Caco-2 (cell line): ENCODE data around the gene DIPK2B. TPM values are rescaled to one million over a fixed set of nuclear protein-coding genes. Genes with fewer than 3 reads are reported as not detected.

Experiments used
- Bru-seq: library from RNA; stranded (reverse); fragments of 400-500 nt; gene quantifications from one replicate; lab custom pipeline; 2021; lab: Mats Ljungman, UMichigan
- BruChase-seq, 2 experiments: library from RNA; stranded (reverse); fragments of 400-500 nt; gene quantifications; one replicate each; lab custom pipeline; 2021; lab: Mats Ljungman, UMichigan
- BruUV-seq: library from RNA; stranded (reverse); fragments of 400-500 nt; replicated peaks from 2 replicates; lab custom pipeline; 2021; lab: Mats Ljungman, UMichigan
- CTCF ChIA-PET: fragments of 300-600 bp; sonication (Branson Sonifier 250); formaldehyde crosslinking; loops from one replicate; lab custom pipeline; 2022; ENCODE audit warnings: antibody characterized with exemption; lab: Charles Lee
- POLR2A ChIA-PET: fragments of 300-600 bp; sonication (Branson Sonifier 250); formaldehyde crosslinking; loops from one replicate; lab custom pipeline; 2022; ENCODE audit warnings: antibody characterized with exemption; lab: Charles Lee
- DNase-seq, 2 experiments: peaks; one replicate each; pipeline versions ENCODE4 v3.0.0 to v3.0.0-alpha.2; 2020 to 2022
- H3K27me3 ChIP-seq: replicated peaks from 2 replicates; pipeline ENCODE4 v1.6.0; 2011; ENCODE audit warnings: low read length; ENCODE audit not compliant: control insufficient read depth, insufficient read depth
- H3K36me3 ChIP-seq: 2 replicates; pipeline ENCODE4 v1.5.1; 2011; ENCODE audit warnings: low read length; ENCODE audit not compliant: control insufficient read depth, insufficient read depth
- H3K4me1 ChIP-seq: fragments of 250-450 bp; sonication (Bioruptor Pico); 2 replicates; pipeline ENCODE4 v1.5.1; 2020; ENCODE audit warnings: mild to moderate bottlenecking
- H3K4me3 ChIP-seq: 2 replicates; pipeline ENCODE4 v1.5.1; 2011; ENCODE audit warnings: low read depth, mild to moderate bottlenecking, control low read depth, low read length
- H3K9me3 ChIP-seq: fragments of 250-450 bp; sonication (Bioruptor Pico); 2 replicates; pipeline ENCODE4 v1.5.1; 2020; ENCODE audit warnings: mild to moderate bottlenecking, moderate library complexity
- H3K27ac Mint-ChIP-seq: one replicate; pipeline ENCODE4 v1.8.0; 2022; ENCODE audit warnings: mixed read lengths; ENCODE audit not compliant: unreplicated experiment
- H3K27me3 Mint-ChIP-seq: one replicate; pipeline ENCODE4 v1.8.0; 2022; ENCODE audit warnings: mixed read lengths; ENCODE audit not compliant: insufficient read depth, unreplicated experiment
- H3K36me3 Mint-ChIP-seq: one replicate; pipeline ENCODE4 v1.8.0; 2022; ENCODE audit warnings: mild to moderate bottlenecking, mixed read lengths; ENCODE audit not compliant: insufficient read depth, unreplicated experiment
- H3K4me1 Mint-ChIP-seq: one replicate; pipeline ENCODE4 v1.8.0; 2022; ENCODE audit warnings: low read depth, mixed read lengths; ENCODE audit not compliant: unreplicated experiment
- H3K4me3 Mint-ChIP-seq: one replicate; pipeline ENCODE4 v1.8.0; 2022; ENCODE audit warnings: mild to moderate bottlenecking, moderate library complexity, mixed read lengths; ENCODE audit not compliant: unreplicated experiment
- H3K9me3 Mint-ChIP-seq: one replicate; pipeline ENCODE4 v1.8.0; 2022; ENCODE audit warnings: mixed read lengths; ENCODE audit not compliant: unreplicated experiment
- intact Hi-C: fragments of 100-400 bp; cut with micrococcal nuclease; formaldehyde crosslinking; loops from one replicate; pipeline ENCODE4 v1.10.0; 2022; ENCODE audit not compliant: unreplicated experiment
- long read RNA-seq: library from polyadenylated mRNA; stranded (forward); transcript quantifications from one replicate; pipeline ENCODE4 v2.0.0, GENCODE V29; 2022
- total RNA-seq: library from RNA; stranded (reverse); gene quantifications from 2 replicates; pipeline ENCODE4 v1.2.3, GENCODE V29; 2022
- TF ChIP-seq, protein P1 (sequence below), 2 experiments: fragments of 200-600 bp in 1 of 2; IDR thresholded peaks; 1 replicate in 1 of 2; 2 replicates in 1 of 2; pipeline versions ENCODE4 v1.5.1 to v1.8.0; 2011 to 2022; ENCODE audit warnings: antibody characterized with exemption in 1 of 2, control low read depth in 1 of 2, inconsistent platforms in 1 of 2, low read depth in 1 of 2, low read length in 1 of 2, mild to moderate bottlenecking in 1 of 2, moderate library complexity in 1 of 2; ENCODE audit not compliant: insufficient read depth in 1 of 2, severe bottlenecking in 1 of 2, unreplicated experiment in 1 of 2

The DIPK2B gene, protein sequence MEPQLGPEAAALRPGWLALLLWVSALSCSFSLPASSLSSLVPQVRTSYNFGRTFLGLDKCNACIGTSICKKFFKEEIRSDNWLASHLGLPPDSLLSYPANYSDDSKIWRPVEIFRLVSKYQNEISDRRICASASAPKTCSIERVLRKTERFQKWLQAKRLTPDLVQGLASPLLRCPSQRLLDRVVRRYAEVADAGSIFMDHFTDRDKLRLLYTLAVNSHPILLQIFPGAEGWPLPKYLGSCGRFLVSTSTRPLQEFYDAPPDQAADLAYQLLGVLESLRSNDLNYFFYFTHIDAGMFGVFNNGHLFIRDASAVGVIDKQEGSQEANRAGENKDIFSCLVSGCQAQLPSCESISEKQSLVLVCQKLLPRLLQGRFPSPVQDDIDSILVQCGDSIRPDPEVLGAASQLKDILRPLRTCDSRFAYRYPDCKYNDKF
- not detected in 2 replicates for total RNA-seq
- Bru-seq, nascent RNA, result not detected
- BruChase-seq, experiment 1, labeled RNA remaining after a 2-hour chase, result not detected
- not detected for BruChase-seq, experiment 2, labeled RNA remaining after a 6-hour chase
- long read RNA-seq, result 0 reads

DNA sequence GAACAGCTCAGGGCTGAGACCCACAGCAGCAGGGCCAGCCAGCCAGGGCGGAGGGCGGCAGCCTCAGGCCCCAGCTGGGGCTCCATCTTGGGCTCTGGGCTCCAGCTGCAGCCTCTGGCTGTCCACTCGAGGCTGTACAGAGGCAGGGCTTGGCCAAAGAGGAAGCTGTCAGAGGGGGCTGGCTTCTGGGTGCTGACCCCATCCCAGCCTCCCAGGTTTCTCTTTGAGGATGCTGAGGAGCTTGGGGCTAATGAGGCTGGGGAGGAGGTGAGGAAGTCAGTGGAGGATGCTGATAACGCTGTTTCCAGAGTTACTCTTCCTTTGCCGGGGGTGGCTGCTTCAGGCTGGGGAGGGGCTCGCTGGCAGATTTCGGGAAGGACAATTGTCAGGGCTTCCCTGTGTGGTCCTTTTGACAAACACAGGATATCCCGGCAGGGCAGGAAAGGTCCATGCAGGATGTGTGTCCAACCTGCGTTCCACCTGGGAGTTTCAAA is at the start of gene DIPK2B:
Gene DIPK2B, minus strand, starts transcription at position 136 of the 494 bp plus-strand sequence. Its CDS starts 50 bp downstream, at position 86.
- TF ChIP-seq, protein P1, sequence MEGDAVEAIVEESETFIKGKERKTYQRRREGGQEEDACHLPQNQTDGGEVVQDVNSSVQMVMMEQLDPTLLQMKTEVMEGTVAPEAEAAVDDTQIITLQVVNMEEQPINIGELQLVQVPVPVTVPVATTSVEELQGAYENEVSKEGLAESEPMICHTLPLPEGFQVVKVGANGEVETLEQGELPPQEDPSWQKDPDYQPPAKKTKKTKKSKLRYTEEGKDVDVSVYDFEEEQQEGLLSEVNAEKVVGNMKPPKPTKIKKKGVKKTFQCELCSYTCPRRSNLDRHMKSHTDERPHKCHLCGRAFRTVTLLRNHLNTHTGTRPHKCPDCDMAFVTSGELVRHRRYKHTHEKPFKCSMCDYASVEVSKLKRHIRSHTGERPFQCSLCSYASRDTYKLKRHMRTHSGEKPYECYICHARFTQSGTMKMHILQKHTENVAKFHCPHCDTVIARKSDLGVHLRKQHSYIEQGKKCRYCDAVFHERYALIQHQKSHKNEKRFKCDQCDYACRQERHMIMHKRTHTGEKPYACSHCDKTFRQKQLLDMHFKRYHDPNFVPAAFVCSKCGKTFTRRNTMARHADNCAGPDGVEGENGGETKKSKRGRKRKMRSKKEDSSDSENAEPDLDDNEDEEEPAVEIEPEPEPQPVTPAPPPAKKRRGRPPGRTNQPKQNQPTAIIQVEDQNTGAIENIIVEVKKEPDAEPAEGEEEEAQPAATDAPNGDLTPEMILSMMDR (IDR thresholded peaks at IDR 0.05; ENCODE audit: insufficient read depth in 1 of 2, low read depth in 1 of 2, low read length in 1 of 2, severe bottlenecking in 1 of 2, unreplicated experiment in 1 of 2), result no peak
- Histone ChIP-seq H3K36me3 (no peaks in the 10 kb centered on the region), H3K9me3 (no peaks in the 10 kb centered on the region), H3K4me1 (no peaks in the 10 kb centered on the region), H3K4me3 (no peak within 1 kb of the TSS), H3K27me3 (no peaks in the 10 kb centered on the region)
- CTCF ChIA-PET, result no interaction called here
- H3K4me3 Mint-ChIP-seq, result no peak within 1 kb of the TSS
- H3K4me1 Mint-ChIP-seq, result no peaks in the 10 kb centered on the region
- no peak within 1 kb of the TSS for H3K27ac Mint-ChIP-seq
- H3K36me3 Mint-ChIP-seq, result no peaks in the 10 kb centered on the region
- BruUV-seq, result no TSS peak
- DNase-seq, result no peak
- POLR2A ChIA-PET, result no interaction called here
- no peaks in the 10 kb centered on the region for H3K27me3 Mint-ChIP-seq
- intact Hi-C loops, result no loop called here
- peaks cover 9% of the 10 kb centered on the region for H3K9me3 Mint-ChIP-seq

DNA sequence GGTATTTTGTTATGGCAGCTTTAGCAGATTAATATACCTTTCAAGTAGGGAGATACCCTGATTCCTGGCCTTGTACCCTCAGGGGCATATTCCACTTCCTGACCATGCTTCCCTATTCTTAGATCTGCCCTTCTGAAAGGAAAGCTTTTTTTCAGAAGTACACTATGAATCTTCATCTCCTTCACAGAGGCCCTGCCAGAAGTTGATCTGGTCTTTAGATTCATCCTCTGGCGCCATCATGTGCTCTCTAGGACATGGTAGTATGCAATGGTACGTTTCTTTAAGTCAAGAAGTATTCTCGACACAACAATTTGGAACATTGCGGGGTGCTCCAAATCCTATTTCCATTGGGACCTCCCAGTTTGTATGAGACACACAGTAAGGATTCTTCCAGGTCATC is 39.6 kb upstream of the DIPK2B start:
- H3K4me3 Mint-ChIP-seq, result no peak overlapping the region
- intact Hi-C loops, result no loop called here
- no peaks in the 10 kb centered on the region for H3K27me3 ChIP-seq
- H3K4me1 ChIP-seq, result no peaks in the 10 kb centered on the region
- POLR2A ChIA-PET, result no interaction called here
- CTCF ChIA-PET, result no interaction called here
- no TSS peak for BruUV-seq
- no peaks in the 10 kb centered on the region for H3K36me3 Mint-ChIP-seq
- H3K9me3 Mint-ChIP-seq, result no peaks in the 10 kb centered on the region
- no peak overlapping the region for H3K4me3 ChIP-seq
- H3K36me3 ChIP-seq, result no peaks in the 10 kb centered on the region
- H3K27me3 Mint-ChIP-seq, result no peaks in the 10 kb centered on the region
- H3K27ac Mint-ChIP-seq, result no peak overlapping the region
- no peaks in the 10 kb centered on the region for H3K9me3 ChIP-seq
- no peak for DNase-seq
- TF ChIP-seq, protein P1 (IDR thresholded peaks at IDR 0.05; ENCODE audit: insufficient read depth in 1 of 2, low read depth in 1 of 2, low read length in 1 of 2, severe bottlenecking in 1 of 2, unreplicated experiment in 1 of 2), result no peak
- no peaks in the 10 kb centered on the region for H3K4me1 Mint-ChIP-seq

DNA sequence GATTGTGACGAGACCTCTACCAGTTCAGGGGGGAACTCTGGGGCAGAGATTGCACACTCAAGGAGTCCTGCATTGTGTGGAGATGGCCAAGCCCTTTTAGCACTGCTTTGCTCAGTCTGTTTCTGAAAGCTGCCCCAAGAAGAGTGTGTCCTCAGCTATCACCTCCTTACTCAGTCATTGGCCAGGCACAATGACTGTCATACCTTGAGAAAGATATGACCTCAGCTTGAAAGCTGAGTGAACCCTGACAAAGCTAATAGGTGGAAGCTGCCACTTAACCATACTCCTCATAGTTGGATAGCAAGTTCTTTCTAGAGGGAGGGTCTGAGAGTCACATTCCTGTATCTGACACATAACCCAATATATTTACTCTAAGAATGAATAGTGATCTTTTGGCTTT is 37.8 kb upstream of the DIPK2B start:
- H3K27me3 Mint-ChIP-seq, result no peaks in the 10 kb centered on the region
- Histone ChIP-seq H3K4me1 (no peaks in the 10 kb centered on the region), H3K9me3 (no peaks in the 10 kb centered on the region), H3K27me3 (no peaks in the 10 kb centered on the region), H3K4me3 (no peak overlapping the region), H3K36me3 (no peaks in the 10 kb centered on the region)
- ChIA-PET CTCF (no interaction called here), POLR2A (no interaction called here)
- H3K4me1 Mint-ChIP-seq, result no peaks in the 10 kb centered on the region
- TF ChIP-seq, protein P1 (IDR thresholded peaks at IDR 0.05; ENCODE audit: insufficient read depth in 1 of 2, low read depth in 1 of 2, low read length in 1 of 2, severe bottlenecking in 1 of 2, unreplicated experiment in 1 of 2), result no peak
- no TSS peak for BruUV-seq
- H3K4me3 Mint-ChIP-seq, result no peak overlapping the region
- no peaks in the 10 kb centered on the region for H3K9me3 Mint-ChIP-seq
- no peak for DNase-seq
- no peaks in the 10 kb centered on the region for H3K36me3 Mint-ChIP-seq
- H3K27ac Mint-ChIP-seq, result no peak overlapping the region
- intact Hi-C loops, result no loop called here
